Neuronal stem cell (in vitro differentiated cells): ENCODE data around the gene FRMD1.
A peak's percentile ranks its signal among the peaks of the same experiment; 100 is the strongest.

ENCODE experiments used
- DNase-seq: peaks from one replicate; pipeline ENCODE4 v3.0.0-alpha.2; 2013; ENCODE audit warnings: low spot score
- H2AFZ ChIP-seq: one replicate; pipeline ENCODE4 v1.6.1; 2013; ENCODE audit warnings: mild to moderate bottlenecking, low read length, inconsistent platforms
- H2AK5ac ChIP-seq: 2 replicates; pipeline ENCODE4 v1.6.1; 2013; ENCODE audit warnings: low read depth, mild to moderate bottlenecking, inconsistent platforms, low read length, moderate library complexity, mixed read lengths
- H2BK120ac ChIP-seq: 2 replicates; pipeline ENCODE4 v1.6.1; 2013; ENCODE audit warnings: low read depth, mild to moderate bottlenecking, inconsistent platforms, low read length, moderate library complexity, mixed read lengths
- H2BK12ac ChIP-seq: one replicate; pipeline ENCODE4 v1.6.1; 2013; ENCODE audit warnings: low read length, inconsistent platforms
- H2BK15ac ChIP-seq: 2 replicates; pipeline ENCODE4 v1.6.1; 2013; ENCODE audit warnings: mild to moderate bottlenecking, low read length, inconsistent platforms, mixed read lengths
- H2BK5ac ChIP-seq: one replicate; pipeline ENCODE4 v1.6.1; 2013; ENCODE audit warnings: inconsistent platforms, mild to moderate bottlenecking, low read length, moderate library complexity
- H3K14ac ChIP-seq: one replicate; pipeline ENCODE4 v1.6.1; 2013; ENCODE audit warnings: low read length, inconsistent platforms
- H3K18ac ChIP-seq: 2 replicates; pipeline ENCODE4 v1.6.1; 2013; ENCODE audit warnings: low read length, inconsistent platforms
- H3K23ac ChIP-seq: 2 replicates; pipeline ENCODE4 v1.6.1; 2013; ENCODE audit warnings: low read depth, mild to moderate bottlenecking, mixed read lengths, low read length, inconsistent platforms; ENCODE audit not compliant: poor library complexity
- H3K27ac ChIP-seq: replicated peaks from 3 replicates; pipeline ENCODE4 v1.5.1; 2013; ENCODE audit warnings: low read length, inconsistent platforms
- H3K27me3 ChIP-seq, 3 experiments: 2 replicates each; pipeline ENCODE4 v1.6.1; 2013; ENCODE audit warnings: low read length in 3 of 3, mild to moderate bottlenecking in 2 of 3, inconsistent platforms in 1 of 3, low read depth in 1 of 3, mixed read lengths in 1 of 3, moderate library complexity in 1 of 3; ENCODE audit not compliant: control insufficient read depth in 3 of 3, insufficient read depth in 3 of 3
- H3K36me3 ChIP-seq, 2 donors: replicated peaks in 1 of 2; 2 replicates each; pipeline ENCODE4 v1.6.1; 2013; ENCODE audit warnings: low read length in 2 of 2; ENCODE audit not compliant: control insufficient read depth in 2 of 2, insufficient read depth in 2 of 2
- H3K4ac ChIP-seq: 2 replicates; pipeline ENCODE4 v1.6.1; 2013; ENCODE audit warnings: inconsistent platforms, mild to moderate bottlenecking, low read length, moderate library complexity
- H3K4me1 ChIP-seq, 2 donors: 1 replicate in 1 of 2; 2 replicates in 1 of 2; pipeline ENCODE4 v1.6.1; 2013; ENCODE audit warnings: low read length in 2 of 2, low read depth in 1 of 2; ENCODE audit not compliant: control insufficient read depth in 2 of 2, insufficient read depth in 1 of 2
- H3K4me2 ChIP-seq: one replicate; pipeline ENCODE4 v1.6.1; 2013; ENCODE audit warnings: mild to moderate bottlenecking, low read length, inconsistent platforms; ENCODE audit not compliant: insufficient read depth, poor library complexity, severe bottlenecking
- H3K4me3 ChIP-seq, 2 donors: 2 replicates each; pipeline ENCODE4 v1.5.1; 2013; ENCODE audit warnings: low read length in 2 of 2, mild to moderate bottlenecking in 2 of 2, inconsistent platforms in 1 of 2, moderate library complexity in 1 of 2
- H3K79me1 ChIP-seq: one replicate; pipeline ENCODE4 v1.6.1; 2013; ENCODE audit warnings: low read depth, mild to moderate bottlenecking, inconsistent platforms, low read length, moderate library complexity
- H3K9ac ChIP-seq: one replicate; pipeline ENCODE4 v1.6.1; 2013; ENCODE audit warnings: mild to moderate bottlenecking, low read depth, low read length, inconsistent platforms; ENCODE audit not compliant: poor library complexity
- H3K9me3 ChIP-seq, 2 donors: replicated peaks in 1 of 2; 2 replicates each; pipeline versions ENCODE3 to v1.6.1; 2013; ENCODE audit warnings: low read length in 2 of 2, mild to moderate bottlenecking in 2 of 2, inconsistent platforms in 1 of 2, low read depth in 1 of 2, mixed read lengths in 1 of 2, moderate library complexity in 1 of 2; ENCODE audit not compliant: control insufficient read depth in 2 of 2, insufficient read depth in 1 of 2
- H4K8ac ChIP-seq: one replicate; pipeline ENCODE4 v1.6.1; 2013; ENCODE audit warnings: low read depth, mild to moderate bottlenecking, inconsistent platforms, low read length, moderate library complexity
- H4K91ac ChIP-seq: one replicate; pipeline ENCODE4 v1.6.1; 2013; ENCODE audit warnings: low read length, low read depth, mild to moderate bottlenecking, inconsistent platforms; ENCODE audit not compliant: poor library complexity
- WGBS, 2 donors: extraction: QIAGEN DNeasy Blood & Tissue Kit; methylation state at CpG; one replicate each; pipeline ENCODE4 v1.1.7; 2013; ENCODE audit warnings: missing lambda C conversion rate in 2 of 2, mixed read lengths in 1 of 2; ENCODE audit not compliant: insufficient read length in 2 of 2, insufficient replicate concordance in 1 of 2; ENCODE audit errors: extremely low coverage in 2 of 2; 5-methylcytosine and 5-hydroxymethylcytosine counted together

FRMD1 gene

GRCh38 chr6:168119539-168119938 is 40.5 kb upstream of the FRMD1 start:
- Histone ChIP-seq H2AFZ (no peak overlapping the region), H3K23ac (no peak overlapping the region), H4K91ac (no peak overlapping the region), H2BK120ac (no peak overlapping the region), H3K9ac (no peak overlapping the region), H3K36me3 (no peaks in the 10 kb centered on the region), H3K4ac (no peak overlapping the region), H3K4me1 (no peaks in the 10 kb centered on the region), H3K4me3 (no peak overlapping the region), H2BK5ac (no peak overlapping the region), H2BK15ac (no peak overlapping the region), H3K27ac (no peak overlapping the region), H3K9me3 (peaks cover 7 to 9% of the 10 kb centered on the region in 2 donors), H3K4me2 (no peak overlapping the region), H3K18ac (no peak overlapping the region), H4K8ac (no peak overlapping the region), H3K27me3 (no peaks in the 10 kb centered on the region), H3K79me1 (no peaks in the 10 kb centered on the region), H3K14ac (no peak overlapping the region), H2AK5ac (no peak overlapping the region), H2BK12ac (no peak overlapping the region)
- no peak for DNase-seq

GRCh38 chr6:168118935-168119334 is 39.9 kb upstream of the FRMD1 start:
- peak overlapping the region; percentile 46 for H3K18ac ChIP-seq

GRCh38 chr6:168117942-168118341 is 38.9 kb upstream of the FRMD1 start:
- no peak overlapping the region for H3K4me3 ChIP-seq
- H3K36me3 ChIP-seq, result no peaks in the 10 kb centered on the region
- no peaks in the 10 kb centered on the region for H3K79me1 ChIP-seq
- no peak overlapping the region for H3K27ac ChIP-seq
- H3K18ac ChIP-seq, result no peak overlapping the region
- no peak overlapping the region for H3K4me2 ChIP-seq
- no peak overlapping the region for H3K9ac ChIP-seq
- H3K23ac ChIP-seq, result no peak overlapping the region
- no peak overlapping the region for H2BK120ac ChIP-seq
- H2BK5ac ChIP-seq, result no peak overlapping the region
- H3K14ac ChIP-seq, result no peak overlapping the region
- H2BK12ac ChIP-seq, result no peak overlapping the region
- H3K27me3 ChIP-seq, result no peaks in the 10 kb centered on the region
- no CpG with 5 or more reads among the region's 4 CpGs for WGBS, 2 donors
- H2BK15ac ChIP-seq, result no peak overlapping the region
- no peaks in the 10 kb centered on the region for H3K4me1 ChIP-seq
- no peak overlapping the region for H4K8ac ChIP-seq
- DNase-seq, result no peak
- no peak overlapping the region for H2AFZ ChIP-seq
- H3K4ac ChIP-seq, result no peak overlapping the region
- no peak overlapping the region for H2AK5ac ChIP-seq
- H4K91ac ChIP-seq, result no peak overlapping the region
- H3K9me3 ChIP-seq, result peaks cover 7 to 9% of the 10 kb centered on the region in 2 donors

More at GRCh38 chr6:168118935-168119334, 39.9 kb upstream of the FRMD1 start:
- H3K4me2 ChIP-seq, result no peak overlapping the region
- no peak overlapping the region for H4K91ac ChIP-seq
- H3K79me1 ChIP-seq, result no peaks in the 10 kb centered on the region
- peak overlapping the region; percentile 22 for H3K23ac ChIP-seq
- DNase-seq, result no peak
- no peak overlapping the region for H3K27ac ChIP-seq
- no peak overlapping the region for H2BK120ac ChIP-seq
- H3K27me3 ChIP-seq, result no peaks in the 10 kb centered on the region
- H3K36me3 ChIP-seq, result no peaks in the 10 kb centered on the region
- H2BK5ac ChIP-seq, result no peak overlapping the region
- H3K9me3 ChIP-seq, result peaks cover 7 to 9% of the 10 kb centered on the region in 2 donors
- no peak overlapping the region for H3K4me3 ChIP-seq
- H3K14ac ChIP-seq, result no peak overlapping the region
- H3K4ac ChIP-seq, result no peak overlapping the region
- no peak overlapping the region for H4K8ac ChIP-seq
- no peaks in the 10 kb centered on the region for H3K4me1 ChIP-seq
- no CpG with 5 or more reads among the region's 7 CpGs for WGBS, 2 donors
- H3K9ac ChIP-seq, result no peak overlapping the region
- H2BK12ac ChIP-seq, result peak overlapping the region; percentile 26
- H2AFZ ChIP-seq, result no peak overlapping the region
- peak overlapping the region; percentile 40 for H2AK5ac ChIP-seq
- no peak overlapping the region for H2BK15ac ChIP-seq

- no CpG with 5 or more reads among the region's 26 CpGs for WGBS, 2 donors
- H2BK5ac ChIP-seq, result no peak overlapping the region
- H2BK120ac ChIP-seq, result no peak overlapping the region
- peaks cover 7 to 9% of the 10 kb centered on the region in 2 donors for H3K9me3 ChIP-seq
- H3K4ac ChIP-seq, result peak overlapping the region; percentile 85
- H2BK12ac ChIP-seq, result no peak overlapping the region
- peak overlapping the region; percentile 70 for H2BK15ac ChIP-seq
- peak overlapping the region; percentile 5 for H4K91ac ChIP-seq
- H3K36me3 ChIP-seq, result no peaks in the 10 kb centered on the region
- no peak overlapping the region for H3K4me3 ChIP-seq
- no peak overlapping the region for H3K27ac ChIP-seq
- H3K23ac ChIP-seq, result peak overlapping the region; percentile 34
- H4K8ac ChIP-seq, result no peak overlapping the region
- H3K14ac ChIP-seq, result no peak overlapping the region
- no peak for DNase-seq
- peak overlapping the region; percentile 45 for H3K18ac ChIP-seq
- H3K9ac ChIP-seq, result peak overlapping the region; percentile 32
- H3K79me1 ChIP-seq, result no peaks in the 10 kb centered on the region
- H3K4me1 ChIP-seq, result no peaks in the 10 kb centered on the region
- peak overlapping the region; percentile 66 for H2AK5ac ChIP-seq
- no peaks in the 10 kb centered on the region for H3K27me3 ChIP-seq
- peak overlapping the region; percentile 24 for H2AFZ ChIP-seq
- no peak overlapping the region for H3K4me2 ChIP-seq
Measured at GRCh38 chr6:168116975-168117899, 38.2 kb upstream of the FRMD1 start.
